ENCODE measurements around the gene TIMP1. TPM values are rescaled to one million over a fixed set of nuclear protein-coding genes. Genes with fewer than 3 reads are reported as not detected.

Gene TIMP1
- total RNA-seq, 2 experiments from 2014 or later: 14.5 to 23.5 TPM

DNA sequence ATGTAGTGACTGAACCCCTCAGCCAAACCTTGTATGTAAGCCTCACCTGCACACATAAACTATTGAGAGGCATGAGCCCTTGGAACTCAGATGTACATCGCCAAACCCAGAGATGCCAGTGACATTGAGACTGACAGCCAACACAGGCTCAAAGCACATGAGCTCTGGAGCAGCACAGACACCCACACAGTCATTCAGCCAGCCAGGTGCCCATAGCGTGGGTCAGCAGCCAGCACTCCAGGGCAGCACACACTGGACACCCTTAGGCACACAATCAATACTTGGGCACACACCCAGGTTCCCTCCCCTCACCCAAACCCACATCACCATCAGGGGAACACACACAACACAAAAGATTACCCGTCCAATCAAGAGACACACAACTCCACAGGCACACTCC is 4.3 kb upstream of the TIMP1 start:
- CTCF ChIA-PET: no interaction called here
- no peak overlapping the region for H3K4me3 Mint-ChIP-seq
- H3K27me3 Mint-ChIP-seq: peaks cover 2% of the 10 kb centered on the region
- no peaks in the 10 kb centered on the region for H3K9me3 Mint-ChIP-seq (ENCODE audit: low read depth)
- DNase-seq (no peak), ATAC-seq (no peak)
- H3K27ac Mint-ChIP-seq: no peak overlapping the region
- H3K36me3 Mint-ChIP-seq: no peaks in the 10 kb centered on the region
- H3K4me1 Mint-ChIP-seq: peaks cover 28% of the 10 kb centered on the region

DNA sequence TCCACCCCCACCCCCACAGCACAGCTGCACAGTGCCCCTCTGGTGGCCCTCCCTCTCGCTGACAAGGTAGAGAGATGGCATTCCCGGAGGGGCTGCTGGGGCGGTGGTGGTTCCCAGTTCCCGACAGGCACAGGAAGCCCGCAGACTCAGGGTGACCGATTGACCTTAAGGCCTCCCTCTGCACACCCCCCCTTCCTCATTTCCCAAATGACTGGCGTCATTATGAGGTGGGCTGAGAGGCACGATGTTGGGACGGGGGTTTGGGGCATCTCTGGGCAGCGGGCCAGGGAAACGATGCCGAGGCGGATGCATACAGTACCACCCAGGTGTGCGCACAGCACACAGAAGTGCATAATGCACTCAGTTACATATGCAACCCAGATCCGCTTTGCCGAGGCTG is 3.5 kb upstream of the TIMP1 start:
- CTCF ChIA-PET: no interaction called here
- Mint-ChIP-seq H3K4me3 (no peak overlapping the region), H3K4me1 (peaks cover 28% of the 10 kb centered on the region), H3K36me3 (no peaks in the 10 kb centered on the region), H3K9me3 (ENCODE audit: low read depth) (no peaks in the 10 kb centered on the region), H3K27me3 (peaks cover 2% of the 10 kb centered on the region), H3K27ac (no peak overlapping the region)
- DNase-seq: no peak
- ATAC-seq: no peak

GRCh38 chrX:47579537-47579936 is 2.7 kb upstream of the TIMP1 start:
- Mint-ChIP-seq H3K36me3 (no peaks in the 10 kb centered on the region), H3K27me3 (peaks cover 2% of the 10 kb centered on the region), H3K4me3 (no peak overlapping the region), H3K9me3 (ENCODE audit: low read depth) (no peaks in the 10 kb centered on the region), H3K27ac (no peak overlapping the region), H3K4me1 (peaks cover 28% of the 10 kb centered on the region)
- CTCF ChIA-PET: no interaction called here
- DNase-seq: peak; percentile 52
- ATAC-seq: no peak

- CTCF ChIA-PET: no interaction called here
- Mint-ChIP-seq H3K9me3 (ENCODE audit: low read depth) (no peaks in the 10 kb centered on the region), H3K4me1 (peaks cover 28% of the 10 kb centered on the region), H3K27me3 (peaks cover 2% of the 10 kb centered on the region), H3K4me3 (no peak overlapping the region), H3K27ac (no peak overlapping the region), H3K36me3 (peaks cover 2% of the 10 kb centered on the region)
- DNase-seq (no peak), ATAC-seq (no peak)
Measured at GRCh38 chrX:47583240-47583861, 1.1 kb downstream of the TIMP1 start.

- Mint-ChIP-seq H3K4me1 (peaks cover 19% of the 10 kb centered on the region), H3K36me3 (peaks cover 2% of the 10 kb centered on the region), H3K9me3 (ENCODE audit: low read depth) (no peaks in the 10 kb centered on the region), H3K27ac (no peak overlapping the region), H3K4me3 (no peak overlapping the region), H3K27me3 (peaks cover 2% of the 10 kb centered on the region)
- ATAC-seq (no peak), DNase-seq (no peak)
- CTCF ChIA-PET: no interaction called here
Measured at GRCh38 chrX:47584714-47585113, 2.5 kb downstream of the TIMP1 start.

GRCh38 chrX:47585273-47585672 is 3.0 kb downstream of the TIMP1 start:
- ATAC-seq: no peak
- Mint-ChIP-seq H3K4me1 (peaks cover 17% of the 10 kb centered on the region), H3K27me3 (no peaks in the 10 kb centered on the region), H3K27ac (no peak overlapping the region), H3K36me3 (peaks cover 2% of the 10 kb centered on the region), H3K4me3 (no peak overlapping the region), H3K9me3 (ENCODE audit: low read depth) (no peaks in the 10 kb centered on the region)
- CTCF ChIA-PET: no interaction called here
- DNase-seq: no peak

- ATAC-seq: no peak
- no peak overlapping the region for H3K4me3 Mint-ChIP-seq
Measured at GRCh38 chrX:47586043-47586787, 4.0 kb downstream of the TIMP1 start.

DNA sequence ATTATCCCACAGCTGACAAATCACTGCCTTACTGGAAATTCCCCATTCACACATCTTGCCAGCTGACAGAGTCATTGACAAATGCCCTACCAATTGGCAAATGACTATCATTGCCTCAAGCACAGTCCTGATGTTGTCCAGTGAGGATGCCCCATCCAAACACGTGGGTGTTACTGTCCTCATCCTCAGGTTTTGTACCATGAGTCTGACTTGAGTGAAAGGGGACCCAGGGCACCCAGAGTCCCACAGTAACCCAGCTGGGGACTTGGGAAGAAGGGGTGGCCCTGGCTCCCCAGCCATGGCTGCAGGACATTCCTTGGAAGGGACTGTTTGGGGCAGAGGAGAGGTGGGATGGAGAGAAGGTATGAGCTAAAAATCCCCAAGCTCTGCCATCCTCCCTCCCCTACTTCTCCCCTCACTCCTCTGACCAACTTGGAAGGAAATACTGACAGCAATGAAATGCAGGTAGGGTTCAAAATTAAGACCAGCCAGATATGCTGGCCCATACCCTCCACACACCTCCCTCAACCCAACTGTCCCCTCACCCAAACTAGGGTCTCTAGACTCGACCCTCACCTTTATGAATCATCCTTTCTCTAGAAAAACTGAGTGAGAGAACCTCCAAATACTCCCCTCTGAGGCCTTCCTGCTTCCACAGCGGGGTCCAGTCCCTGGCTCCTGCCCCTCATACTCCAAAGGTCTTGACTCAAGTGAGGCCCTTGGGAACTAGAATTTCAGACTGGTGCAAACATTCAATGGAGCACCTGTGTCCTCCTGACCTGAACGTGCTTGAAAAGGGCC is 5.1 kb downstream of the TIMP1 start:
- H3K36me3 Mint-ChIP-seq: peaks cover 2% of the 10 kb centered on the region
- H3K4me3 Mint-ChIP-seq: no peak overlapping the region
- CTCF ChIA-PET: no interaction called here
- H3K4me1 Mint-ChIP-seq: peaks cover 7% of the 10 kb centered on the region
- H3K27me3 Mint-ChIP-seq: no peaks in the 10 kb centered on the region
- ATAC-seq: no peak
- H3K9me3 Mint-ChIP-seq (ENCODE audit: low read depth): no peaks in the 10 kb centered on the region
- no peak for DNase-seq
- no peak overlapping the region for H3K27ac Mint-ChIP-seq

More at GRCh38 chrX:47586043-47586787, 4.0 kb downstream of the TIMP1 start:
- Mint-ChIP-seq H3K4me1 (peaks cover 17% of the 10 kb centered on the region), H3K27me3 (no peaks in the 10 kb centered on the region), H3K27ac (no peak overlapping the region), H3K36me3 (peaks cover 2% of the 10 kb centered on the region), H3K9me3 (ENCODE audit: low read depth) (no peaks in the 10 kb centered on the region)
- no peak for DNase-seq
- CTCF ChIA-PET: no interaction called here

GRCh38 chrX:47587906-47588735 is 5.9 kb downstream of the TIMP1 start:
- CTCF ChIA-PET: no interaction called here
- ATAC-seq (no peak), DNase-seq (no peak)
- Mint-ChIP-seq H3K4me1 (peaks cover 4% of the 10 kb centered on the region), H3K4me3 (no peak overlapping the region), H3K36me3 (peaks cover 2% of the 10 kb centered on the region), H3K9me3 (ENCODE audit: low read depth) (no peaks in the 10 kb centered on the region), H3K27me3 (no peaks in the 10 kb centered on the region), H3K27ac (no peak overlapping the region)

DNA sequence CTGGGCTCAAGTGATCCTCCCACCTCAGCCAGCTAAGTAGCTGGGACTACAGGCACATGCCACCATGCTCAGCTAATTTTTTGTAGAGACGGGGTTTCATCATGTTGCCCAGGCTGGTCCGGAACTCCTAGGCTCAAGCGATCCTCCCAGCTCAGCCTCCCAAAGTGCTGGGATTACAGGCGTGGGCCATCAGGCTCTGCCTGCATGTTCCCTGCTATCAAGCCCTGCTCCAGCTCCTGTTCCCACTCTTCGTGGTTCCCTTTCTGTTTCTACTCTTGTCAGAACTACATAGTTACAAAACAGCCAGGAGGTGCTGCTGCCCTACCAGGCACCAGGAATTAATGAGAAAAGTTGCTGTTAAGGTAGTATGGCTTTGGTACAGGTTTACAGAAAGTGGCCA is 8.7 kb downstream of the TIMP1 start:
- no peak for ATAC-seq
- CTCF ChIA-PET: no interaction called here

DNA sequence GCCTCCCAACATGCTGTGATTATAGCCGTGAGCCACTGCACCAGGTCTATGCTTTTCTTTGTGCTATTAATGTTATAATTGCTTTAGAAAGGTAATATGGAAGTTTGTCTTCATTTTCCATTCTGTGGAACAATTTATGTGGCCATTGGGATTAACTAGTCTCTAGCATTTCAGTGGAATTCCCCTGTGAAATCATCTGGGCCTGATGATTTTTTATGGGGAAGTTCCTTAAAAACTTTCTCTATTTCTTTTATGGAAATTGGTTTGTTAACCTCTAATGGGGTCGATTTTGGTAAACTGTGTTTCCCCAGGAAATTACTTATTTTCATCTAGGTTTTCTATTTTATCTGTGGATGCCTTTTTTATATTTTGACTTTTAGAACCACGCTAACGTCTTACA is 11.3 kb downstream of the TIMP1 start:
- CTCF ChIA-PET: no interaction called here
- Mint-ChIP-seq H3K27ac (no peak overlapping the region), H3K9me3 (ENCODE audit: low read depth) (peaks cover 4% of the 10 kb centered on the region), H3K27me3 (peaks cover 3% of the 10 kb centered on the region), H3K4me3 (no peak overlapping the region), H3K36me3 (peaks cover 2% of the 10 kb centered on the region), H3K4me1 (peaks cover 9% of the 10 kb centered on the region)
- ATAC-seq (no peak), DNase-seq (no peak)

More for the DNA sequence above, 8.7 kb downstream of the TIMP1 start:
- no peak for DNase-seq
- Mint-ChIP-seq H3K27ac (no peak overlapping the region), H3K27me3 (no peaks in the 10 kb centered on the region), H3K36me3 (no peaks in the 10 kb centered on the region), H3K9me3 (ENCODE audit: low read depth) (no peaks in the 10 kb centered on the region), H3K4me3 (no peak overlapping the region), H3K4me1 (peaks cover 4% of the 10 kb centered on the region)

- Mint-ChIP-seq H3K4me1 (peaks cover 9% of the 10 kb centered on the region), H3K27ac (peak overlapping the region; percentile 40), H3K27me3 (peaks cover 9% of the 10 kb centered on the region), H3K36me3 (peaks cover 2% of the 10 kb centered on the region), H3K4me3 (no peak overlapping the region), H3K9me3 (ENCODE audit: low read depth) (peaks cover 4% of the 10 kb centered on the region)
- DNase-seq: no peak
- CTCF ChIA-PET: no interaction called here
- no peak for ATAC-seq
Measured at GRCh38 chrX:47595716-47596251, 13.5 kb downstream of the TIMP1 start.

GRCh38 chrX:47596256-47596655 is 14.0 kb downstream of the TIMP1 start:
- H3K27me3 Mint-ChIP-seq: peaks cover 9% of the 10 kb centered on the region
- H3K9me3 Mint-ChIP-seq (ENCODE audit: low read depth): peaks cover 4% of the 10 kb centered on the region
- ATAC-seq (no peak), DNase-seq (no peak)
- H3K36me3 Mint-ChIP-seq: peaks cover 2% of the 10 kb centered on the region
- H3K4me3 Mint-ChIP-seq: no peak overlapping the region
- CTCF ChIA-PET: no interaction called here
- peak overlapping the region; percentile 40 for H3K27ac Mint-ChIP-seq
- H3K4me1 Mint-ChIP-seq: peaks cover 9% of the 10 kb centered on the region
